Body of pancreas (tissue), 4 donors: ENCODE results near the gene FBLN2.

Experiments
- POLR2A ChIP-seq, 3 donors: fragments of 450-650 bp; IDR thresholded peaks; one replicate each; pipeline ENCODE4 v1.6.1; 2016; ENCODE audit warnings: antibody characterized with exemption in 3 of 3, mild to moderate bottlenecking in 2 of 3
- TF ChIP-seq, protein P1 (sequence below), 7 experiments: fragments of 450-650 bp in 4 of 7; fragments of 200-600 bp in 3 of 7; sonication (generic) in 3 of 7; IDR thresholded peaks; one replicate each; pipeline ENCODE4 v1.5.1; 2016 to 2019; ENCODE audit warnings: antibody characterized with exemption in 7 of 7

DNA sequence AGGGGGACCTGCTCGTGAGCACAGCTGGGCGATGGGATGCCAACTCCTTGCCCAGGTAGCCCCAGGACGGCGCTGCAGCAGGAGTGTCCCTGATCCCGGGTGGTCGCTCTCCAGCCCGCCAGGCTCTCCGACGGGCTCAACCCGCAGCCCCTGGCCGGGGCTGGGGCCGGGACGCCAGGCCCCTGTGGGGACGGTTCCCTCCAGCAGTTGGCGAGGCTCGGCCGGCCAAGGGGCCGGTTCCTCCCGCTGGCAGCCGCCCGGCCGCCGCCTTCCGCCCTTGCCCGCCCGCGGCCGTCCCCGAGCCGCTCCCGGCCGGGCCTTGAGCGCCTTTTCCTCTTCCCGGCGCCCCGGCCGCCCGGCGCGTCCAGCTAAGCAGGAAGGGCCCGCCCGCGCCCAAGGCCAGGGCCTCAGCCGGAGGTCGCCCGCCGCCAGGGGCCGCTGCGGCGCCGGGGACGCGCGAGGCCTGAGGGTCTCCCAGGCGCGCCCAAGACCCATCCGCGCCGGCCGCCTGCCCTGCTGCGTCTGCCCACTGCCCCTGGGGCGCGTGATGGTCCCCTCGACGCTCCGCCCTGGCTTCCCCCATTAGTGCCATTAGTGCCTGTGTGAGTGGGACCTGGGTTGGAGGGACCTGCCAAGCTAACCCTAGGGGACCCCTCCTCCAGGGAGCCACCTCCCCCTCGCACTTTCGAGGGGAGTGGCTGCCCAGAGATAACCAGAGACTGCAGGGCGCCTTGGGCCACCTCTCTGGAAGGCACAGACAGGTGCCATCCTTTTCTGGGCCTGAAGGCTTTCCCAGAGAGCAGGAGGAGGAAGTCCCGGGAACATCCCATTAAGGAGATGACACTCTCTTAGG is 106.4 kb downstream of the FBLN2 start:
- TF ChIP-seq, protein P1, sequence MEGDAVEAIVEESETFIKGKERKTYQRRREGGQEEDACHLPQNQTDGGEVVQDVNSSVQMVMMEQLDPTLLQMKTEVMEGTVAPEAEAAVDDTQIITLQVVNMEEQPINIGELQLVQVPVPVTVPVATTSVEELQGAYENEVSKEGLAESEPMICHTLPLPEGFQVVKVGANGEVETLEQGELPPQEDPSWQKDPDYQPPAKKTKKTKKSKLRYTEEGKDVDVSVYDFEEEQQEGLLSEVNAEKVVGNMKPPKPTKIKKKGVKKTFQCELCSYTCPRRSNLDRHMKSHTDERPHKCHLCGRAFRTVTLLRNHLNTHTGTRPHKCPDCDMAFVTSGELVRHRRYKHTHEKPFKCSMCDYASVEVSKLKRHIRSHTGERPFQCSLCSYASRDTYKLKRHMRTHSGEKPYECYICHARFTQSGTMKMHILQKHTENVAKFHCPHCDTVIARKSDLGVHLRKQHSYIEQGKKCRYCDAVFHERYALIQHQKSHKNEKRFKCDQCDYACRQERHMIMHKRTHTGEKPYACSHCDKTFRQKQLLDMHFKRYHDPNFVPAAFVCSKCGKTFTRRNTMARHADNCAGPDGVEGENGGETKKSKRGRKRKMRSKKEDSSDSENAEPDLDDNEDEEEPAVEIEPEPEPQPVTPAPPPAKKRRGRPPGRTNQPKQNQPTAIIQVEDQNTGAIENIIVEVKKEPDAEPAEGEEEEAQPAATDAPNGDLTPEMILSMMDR (IDR thresholded peaks at IDR 0.05): peak in 4 of 7 experiments; percentile 49 to 66 (median 63)
- no peak for TF ChIP-seq POLR2A (IDR thresholded peaks at IDR 0.05)
